ENCODE data around the gene PNCK.

Gene PNCK

DNA sequence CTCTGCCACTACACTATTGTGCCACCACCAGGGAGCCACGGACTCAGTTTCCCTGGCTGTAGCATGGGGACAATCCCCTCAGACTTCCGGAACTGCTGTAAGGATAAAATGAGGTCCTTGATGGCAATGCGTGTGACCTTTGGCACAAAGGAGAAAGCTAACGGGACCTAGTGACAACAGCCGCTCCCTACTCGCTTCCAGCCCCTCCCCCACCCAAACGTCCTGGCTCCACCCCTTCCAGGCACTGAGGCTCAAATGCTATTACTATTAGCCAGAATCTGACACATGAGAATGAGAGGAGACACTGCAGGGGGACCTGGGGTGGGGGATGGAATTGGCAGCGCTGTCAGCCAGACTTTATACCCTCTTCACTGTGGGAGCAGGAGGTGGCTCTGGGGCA lies 32.0 kb downstream of the PNCK start:
- no peak for DNase-seq (ENCODE audit: low read depth)

GRCh38 chrX:153640736-153641575 lies 32.7 kb downstream of the PNCK start:
- no peak for DNase-seq (ENCODE audit: low read depth)

- DNase-seq (ENCODE audit: low read depth) = no peak
Measured at GRCh38 chrX:153640045-153640686, 33.4 kb downstream of the PNCK start.

DNA sequence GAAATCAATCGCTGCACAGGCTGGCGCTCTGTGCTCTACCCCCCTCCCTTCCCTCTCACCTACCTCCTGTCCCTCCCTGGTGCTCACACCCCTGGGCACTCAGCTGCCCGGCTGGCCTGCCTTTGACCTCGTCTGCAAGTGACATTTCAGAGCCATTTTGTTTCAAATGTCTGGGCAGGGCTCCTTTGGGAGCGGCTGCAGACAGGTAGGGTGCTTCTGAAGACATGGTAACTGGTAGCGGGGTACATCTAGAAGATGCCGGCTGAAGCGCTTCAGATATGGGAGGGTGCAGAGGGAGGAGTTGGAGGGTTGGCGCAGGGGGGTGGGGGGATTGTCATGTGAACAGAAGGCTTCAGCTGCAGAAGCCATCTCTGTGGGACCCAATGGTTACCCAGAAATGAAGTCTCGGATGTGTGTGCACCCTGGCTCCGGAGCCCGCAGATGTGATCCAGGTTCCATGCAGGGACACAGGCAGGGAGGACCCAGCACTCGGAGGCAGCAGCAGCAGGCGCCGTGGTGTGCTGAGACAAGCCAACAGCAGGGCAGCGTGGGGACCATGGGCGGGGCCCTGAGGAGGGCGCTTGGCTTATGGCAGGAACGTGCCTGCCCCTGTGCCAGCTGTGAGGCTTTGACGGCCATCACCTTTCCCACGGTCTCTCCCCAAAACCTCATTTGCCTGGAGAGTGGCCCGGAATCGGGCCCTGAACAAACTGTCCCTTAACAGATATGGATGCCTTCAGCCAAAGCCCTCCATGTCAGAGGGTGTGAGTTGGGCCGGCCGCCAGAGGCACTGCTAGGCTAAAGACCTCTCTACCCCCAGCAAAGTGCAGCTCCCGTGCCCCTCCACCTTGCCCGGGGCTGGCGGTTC lies 34.2 kb downstream of the PNCK start:
- no peak for DNase-seq (ENCODE audit: low read depth)

- no peak for DNase-seq (ENCODE audit: low read depth)
Measured at GRCh38 chrX:153638436-153639176, 35.0 kb downstream of the PNCK start.

DNA sequence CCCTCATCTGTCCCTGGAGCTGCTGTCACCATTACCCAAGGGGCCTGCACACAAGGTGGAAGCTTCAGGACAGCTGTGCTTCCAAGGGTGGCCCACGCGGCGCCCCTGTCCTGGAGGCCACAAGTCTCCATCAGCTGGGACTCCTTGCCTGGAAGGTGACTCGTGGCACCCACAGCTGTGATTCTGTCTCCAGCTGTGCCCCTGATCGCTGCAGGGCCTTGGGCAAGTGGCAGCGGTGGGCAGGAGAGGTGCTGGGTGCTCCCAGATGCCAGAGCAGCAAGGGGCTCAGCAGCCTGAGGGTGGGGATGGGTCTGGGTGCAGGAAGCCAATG lies 35.6 kb downstream of the PNCK start:
- no peak for DNase-seq (ENCODE audit: low read depth)

GRCh38 chrX:153637121-153638040 lies 36.2 kb downstream of the PNCK start:
- no peak for DNase-seq (ENCODE audit: low read depth)

DNA sequence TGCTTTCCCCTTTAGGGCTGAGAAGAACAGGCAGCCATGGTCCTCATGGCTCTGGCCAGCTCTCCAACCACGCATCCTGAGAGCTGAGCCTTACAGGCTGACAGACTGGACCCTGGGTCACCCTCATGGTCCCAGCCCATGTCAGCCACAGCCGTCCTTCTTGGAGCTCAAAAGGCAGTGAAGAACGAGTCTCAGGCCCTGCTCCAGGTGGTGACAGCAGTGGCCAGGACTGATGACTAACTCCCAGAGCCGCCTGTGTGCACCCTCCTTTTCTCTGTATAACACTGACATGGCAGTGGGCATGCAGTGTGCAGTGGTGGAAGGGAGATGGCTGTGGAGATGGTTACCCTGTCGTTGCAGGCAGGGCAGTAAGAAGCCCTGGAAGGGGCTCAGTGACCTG lies 36.9 kb downstream of the PNCK start:
- DNase-seq (ENCODE audit: low read depth) = no peak

DNA sequence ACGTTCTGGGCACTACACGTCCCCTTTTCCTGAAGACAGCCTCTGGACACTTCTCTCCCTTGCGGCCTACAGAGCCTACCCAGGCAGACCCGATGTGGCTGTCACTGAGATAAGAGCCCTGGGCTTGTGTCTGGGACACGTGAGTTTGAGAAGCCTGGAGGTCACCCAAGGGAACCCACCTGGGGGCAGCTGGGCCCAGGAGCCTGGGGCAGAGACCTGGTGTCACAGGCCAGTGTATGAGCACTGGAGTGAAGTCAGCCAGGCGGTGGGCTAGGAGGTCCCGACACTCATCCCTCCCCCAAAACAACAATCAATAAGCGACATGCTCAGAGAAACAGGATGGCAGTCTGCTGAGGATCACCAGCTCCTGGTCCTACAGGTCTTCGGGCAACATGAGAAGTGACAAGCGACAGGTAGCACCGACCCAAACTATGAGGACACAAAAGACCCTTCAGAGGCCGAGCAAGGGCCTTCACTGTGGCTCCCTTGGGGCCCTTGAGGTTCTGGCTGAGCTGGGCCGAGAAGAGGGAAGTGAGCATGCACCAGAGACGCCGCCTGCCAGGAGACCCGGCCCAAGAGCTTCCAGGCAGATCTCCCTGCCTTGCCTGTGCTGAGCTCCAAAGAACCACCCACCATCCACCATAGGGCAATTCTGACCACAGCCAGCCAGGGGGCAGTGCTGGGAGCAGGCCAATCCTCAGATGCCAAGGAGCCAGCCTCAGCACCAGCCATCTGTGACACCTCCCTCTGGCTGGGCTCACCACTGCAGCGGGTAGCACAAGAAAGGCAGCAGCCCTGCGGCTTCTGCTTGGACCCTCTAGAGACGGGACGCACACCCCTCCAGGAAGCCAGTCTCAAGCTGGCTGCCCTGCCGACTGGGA lies 37.6 kb downstream of the PNCK start:
- peak; percentile 47 for DNase-seq (ENCODE audit: low read depth)

DNA sequence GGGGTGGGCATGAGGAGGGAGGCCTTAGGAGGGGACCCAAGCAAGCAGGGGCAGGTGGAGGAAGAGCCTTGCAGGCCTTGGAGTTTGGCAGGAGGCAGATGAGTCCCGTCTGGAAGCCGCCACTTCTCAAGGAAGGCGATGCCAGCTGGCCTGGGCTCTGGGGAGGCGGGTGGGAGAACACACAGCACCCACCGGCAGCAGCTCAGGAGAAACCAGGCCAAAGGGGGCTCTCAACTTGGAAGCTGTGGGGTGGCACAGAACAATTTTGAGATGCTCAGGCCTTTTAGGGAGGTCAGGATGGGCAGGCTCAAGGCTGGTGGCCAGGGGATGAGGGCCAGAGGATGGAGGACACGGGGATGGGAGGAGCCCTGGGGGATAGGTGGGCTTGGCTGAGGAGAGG lies 38.2 kb downstream of the PNCK start:
- no peak for DNase-seq (ENCODE audit: low read depth)

GRCh38 chrX:153634832-153635231 lies 38.8 kb downstream of the PNCK start:
- no peak for DNase-seq (ENCODE audit: low read depth)

DNA sequence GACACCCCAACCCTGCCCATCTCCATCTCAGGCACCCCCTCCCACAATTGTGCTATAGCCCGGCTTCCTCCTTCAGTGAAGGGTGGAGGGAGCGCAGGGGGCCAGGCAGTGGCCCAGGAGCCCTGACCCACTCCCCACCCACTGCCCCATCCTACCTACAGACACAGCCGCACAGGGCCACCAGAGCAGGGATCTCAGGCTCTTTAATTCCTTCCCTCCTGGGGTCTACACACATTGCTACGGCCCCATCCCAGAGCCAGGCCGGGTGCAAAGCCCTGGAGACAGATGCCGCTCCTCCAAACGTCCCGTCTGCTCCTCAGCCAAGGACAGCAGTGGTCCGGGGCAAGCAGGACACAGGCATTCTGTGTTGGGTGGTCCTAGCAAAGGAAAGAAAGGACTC lies 39.4 kb downstream of the PNCK start:
- DNase-seq (ENCODE audit: low read depth) = no peak

DNA sequence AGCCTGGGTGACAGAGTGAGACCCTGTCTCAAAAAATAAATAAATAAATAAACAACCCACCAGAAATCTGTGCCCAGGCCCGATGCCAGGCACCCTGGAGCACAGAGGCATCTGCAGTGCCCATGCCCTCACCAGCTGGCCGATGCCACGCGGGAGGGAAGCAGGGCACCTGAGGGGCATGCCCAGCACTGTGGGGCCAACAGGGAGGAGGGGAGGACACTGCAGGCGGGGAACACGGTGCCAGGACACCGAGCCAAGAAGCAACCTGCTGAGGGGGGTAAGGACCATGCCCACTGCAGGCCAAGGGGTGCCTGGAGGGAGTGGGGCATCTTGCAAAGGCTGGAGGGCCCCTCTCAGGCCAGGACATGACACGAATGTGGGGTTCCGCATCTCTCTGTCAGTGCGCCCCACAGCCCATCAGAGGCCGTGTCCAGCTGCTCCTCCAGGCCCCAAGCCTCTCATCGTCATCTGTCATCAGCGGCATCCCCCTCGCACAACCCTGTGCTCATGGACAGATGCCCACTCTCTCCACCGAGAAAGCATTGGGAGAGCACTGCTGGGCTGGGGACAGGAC lies 39.9 kb downstream of the PNCK start:
- no peak for DNase-seq (ENCODE audit: low read depth)

- DNase-seq (ENCODE audit: low read depth) = no peak
Measured at GRCh38 chrX:153633048-153633447, 40.6 kb downstream of the PNCK start.

DNA sequence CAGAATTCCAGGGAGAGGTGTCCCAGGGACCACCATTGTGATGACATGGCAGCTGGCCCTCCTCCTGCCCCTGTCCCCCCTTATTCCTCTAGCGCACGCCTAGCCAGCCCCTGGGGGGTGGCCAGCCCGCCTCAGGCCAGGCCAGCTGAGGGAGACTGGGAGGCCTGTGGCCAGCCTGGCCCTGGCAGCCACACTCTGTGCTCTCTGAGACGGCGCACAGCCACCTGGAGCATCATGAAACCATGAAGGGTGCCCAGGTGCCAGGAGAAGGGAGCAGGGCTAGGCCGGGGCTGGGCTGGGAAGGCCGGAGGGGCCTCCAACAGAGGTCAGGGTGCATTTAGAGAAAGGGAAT lies 41.0 kb downstream of the PNCK start:
- DNase-seq (ENCODE audit: low read depth) = no peak

DNA sequence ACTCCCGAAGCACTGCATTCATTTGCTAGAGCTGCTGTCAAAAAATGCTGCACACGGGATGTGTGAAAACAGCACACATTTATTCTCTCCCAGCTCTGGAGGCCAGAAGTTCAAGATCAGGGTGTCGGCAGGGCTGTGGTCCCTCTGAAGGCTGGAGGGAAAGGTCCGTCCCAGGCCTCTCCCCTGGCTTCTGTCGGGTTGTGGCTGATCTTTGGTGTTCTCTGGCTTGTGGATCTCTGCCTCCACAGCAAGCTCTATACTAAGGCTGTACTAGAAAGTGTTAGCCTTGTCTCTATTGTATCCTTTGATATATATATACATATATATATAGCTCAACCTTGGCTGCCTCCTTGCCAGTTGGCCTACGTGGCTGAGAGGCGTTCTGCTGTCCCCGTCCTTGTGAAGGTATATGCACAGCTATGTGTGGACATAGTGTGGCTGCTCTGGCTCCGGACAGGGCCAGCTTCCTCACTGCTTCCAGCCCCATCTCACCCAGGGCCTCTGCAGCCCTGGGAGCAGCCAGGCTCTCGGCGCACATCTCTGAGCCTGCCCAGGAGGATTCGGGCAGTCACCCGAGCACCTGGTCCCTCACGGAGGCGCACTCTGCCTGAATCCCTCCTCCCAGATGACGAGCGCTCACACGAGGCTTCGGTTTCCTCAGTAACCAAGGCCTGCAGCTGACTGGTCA lies 41.6 kb downstream of the PNCK start:
- no peak for DNase-seq (ENCODE audit: low read depth)

DNA sequence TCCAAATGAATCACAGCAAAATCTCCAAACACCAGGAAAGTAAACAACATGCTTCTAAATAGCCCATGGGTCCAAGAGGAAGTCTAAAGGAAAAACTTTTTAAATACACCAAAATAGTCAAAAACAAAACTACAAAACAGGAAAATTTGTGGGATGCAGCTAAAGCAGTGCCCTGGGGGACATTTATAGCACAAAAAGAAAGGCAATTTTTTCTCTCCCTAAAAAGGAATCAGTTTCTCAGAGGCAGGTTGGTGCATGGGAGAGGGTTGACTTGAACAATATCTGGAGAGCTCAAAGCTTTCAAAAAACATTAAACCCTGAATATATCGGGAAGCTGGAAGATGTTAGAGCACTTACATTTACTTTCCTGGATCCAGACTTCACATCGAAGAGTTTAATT lies 42.3 kb downstream of the PNCK start:
- DNase-seq (ENCODE audit: low read depth) = no peak

DNA sequence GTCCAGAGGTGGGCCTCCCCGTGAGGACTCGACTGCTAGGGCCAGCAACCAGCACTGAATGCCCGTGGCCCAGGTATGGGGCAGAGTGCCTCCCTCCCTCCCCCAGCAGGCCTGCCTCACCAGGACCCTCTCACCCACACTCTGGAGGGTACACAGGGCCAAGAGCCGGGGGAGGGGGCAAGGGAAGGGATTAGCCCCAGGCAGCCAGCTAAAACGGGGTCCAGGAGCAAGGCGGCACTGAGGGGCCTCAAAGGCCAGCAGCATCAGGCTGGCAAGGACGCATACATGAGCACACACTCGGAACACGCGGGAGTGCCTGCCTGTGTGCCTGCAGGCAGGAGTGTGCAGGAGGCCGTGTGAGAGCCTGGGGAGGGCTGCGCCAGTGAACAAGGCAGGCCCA lies 44.9 kb downstream of the PNCK start:
- DNase-seq (ENCODE audit: low read depth) = no peak

DNA sequence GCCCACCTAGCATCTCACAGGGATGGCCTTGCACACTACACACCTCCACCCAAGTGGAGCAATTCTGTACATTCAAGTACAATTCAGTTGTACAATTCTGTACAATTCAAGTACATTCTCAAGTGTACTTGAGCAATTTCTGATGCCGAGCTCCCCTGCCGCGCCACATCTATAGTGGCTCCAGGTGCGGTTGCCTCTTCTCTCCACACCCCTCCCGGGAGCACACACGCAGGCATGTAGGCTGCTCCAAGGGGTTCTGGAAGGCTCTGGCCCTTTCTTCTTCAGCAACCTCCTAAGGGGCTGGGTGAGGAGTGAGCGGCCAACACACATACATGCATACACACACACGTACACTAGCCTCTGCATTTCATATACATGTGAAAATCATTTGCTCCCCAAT lies 45.5 kb downstream of the PNCK start:
- DNase-seq (ENCODE audit: low read depth) = no peak

Measured in ELR (cell line).